Ishikawa (cell line): ENCODE results near the gene CD74.

Experiments
- TCF12 ChIP-seq: IDR thresholded peaks from 2 replicates; pipeline ENCODE4 v1.6.1; 2012; ENCODE audit warnings: low read depth
- TEAD4 ChIP-seq: IDR thresholded peaks from 2 replicates; pipeline ENCODE4 v1.6.1; 2012
- USF1 ChIP-seq: IDR thresholded peaks from 2 replicates; pipeline ENCODE4 v1.6.1; 2012

GRCh38 chr5:150448334-150448733 is 35.6 kb upstream of the CD74 start:
- TF ChIP-seq TEAD4: no peak
- TF ChIP-seq TCF12: no peak
- TF ChIP-seq USF1: no peak
